Activated T-helper 2 cell treated with anti-CD3 and anti-CD28 coated beads, Interferon-gamma antibody, Interleukin-2, Interleukin-4, amounts not matched to agents 10 μg/mL and 5 μg/mL and 100 μg/mL, durations not matched to agents 14 hours and 24 hours and 36 hours (primary cell): ENCODE results near the gene NPIPA8. TPM values are rescaled to one million over a fixed set of nuclear protein-coding genes. Genes with fewer than 3 reads are reported as not detected.
"Not testable (repeated sequence)": the region's sequence is repeated elsewhere in the genome, so short reads cannot be mapped to it uniquely, and the experiment has no call there.

Experiments
- DNase-seq: peaks from one replicate; pipeline ENCODE4 v3.0.0; 2021; ENCODE audit warnings: low spot score
- H3K27ac Mint-ChIP-seq: one replicate; pipeline ENCODE4 v1.8.0; 2021; ENCODE audit warnings: mixed read lengths
- H3K27me3 Mint-ChIP-seq: one replicate; pipeline ENCODE4 v1.8.0; 2021; ENCODE audit warnings: low read depth, mixed read lengths
- H3K36me3 Mint-ChIP-seq: one replicate; pipeline ENCODE4 v1.8.0; 2021; ENCODE audit warnings: low read depth, mixed read lengths
- H3K4me1 Mint-ChIP-seq: one replicate; pipeline ENCODE4 v1.8.0; 2021; ENCODE audit warnings: low read depth, mixed read lengths
- H3K4me3 Mint-ChIP-seq: one replicate; pipeline ENCODE4 v1.8.0; 2021; ENCODE audit warnings: low read depth, mild to moderate bottlenecking, moderate library complexity, mixed read lengths
- H3K9me3 Mint-ChIP-seq: one replicate; pipeline ENCODE4 v1.8.0; 2021; ENCODE audit warnings: mixed read lengths
- intact Hi-C: fragments of 100-400 bp; cut with micrococcal nuclease; formaldehyde crosslinking; loops from one replicate; pipeline ENCODE4 v1.15.1; 2023
- total RNA-seq: library from RNA; stranded (reverse); gene quantifications from 2 replicates; pipeline ENCODE4 v1.2.3, GENCODE V29; 2022

NPIPA8 gene
- total RNA-seq, 1 donor from 2014 or later = 0.91 TPM

GRCh38 chr16:18306066-18306465, 30.5 kb downstream of the NPIPA8 start:
- DNase-seq, H3K27me3 Mint-ChIP-seq, H3K36me3 Mint-ChIP-seq, H3K9me3 Mint-ChIP-seq, H3K4me1 Mint-ChIP-seq, H3K4me3 Mint-ChIP-seq, H3K27ac Mint-ChIP-seq, intact Hi-C loops: not testable (repeated sequence)

DNA sequence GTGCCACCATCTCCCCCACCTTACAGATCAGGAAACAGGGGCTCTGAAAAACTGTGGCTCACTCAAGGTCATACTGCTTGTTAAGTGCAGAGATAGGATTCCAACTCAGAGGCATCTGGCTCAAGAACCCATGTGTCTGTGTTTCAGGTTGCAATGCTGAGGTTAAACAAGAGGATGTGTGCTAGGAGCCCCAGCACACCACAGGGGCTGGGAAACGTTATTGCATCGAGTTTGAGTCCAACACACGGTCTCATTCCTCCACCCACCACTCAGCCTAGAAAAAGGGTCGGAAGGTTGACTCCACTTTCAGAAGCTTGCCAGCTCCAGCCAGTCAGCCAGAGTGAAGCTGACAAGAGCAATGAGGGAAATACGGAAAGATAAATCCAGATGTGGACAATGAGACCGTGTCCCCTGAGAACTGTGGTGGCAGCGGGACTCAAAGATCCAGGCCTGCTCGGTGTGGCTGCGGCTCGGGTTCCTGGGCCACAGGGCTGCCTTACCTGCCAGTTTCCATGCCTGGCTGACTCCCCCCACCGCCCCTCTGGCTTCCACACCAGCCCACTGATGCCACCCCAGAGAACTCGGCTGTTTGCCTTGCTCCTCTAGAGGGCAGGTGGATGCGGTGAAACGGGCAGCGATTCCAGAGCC, 33.4 kb downstream of the NPIPA8 start:
- H3K4me3 Mint-ChIP-seq, H3K27me3 Mint-ChIP-seq, H3K36me3 Mint-ChIP-seq, DNase-seq, H3K9me3 Mint-ChIP-seq, intact Hi-C loops, H3K4me1 Mint-ChIP-seq, H3K27ac Mint-ChIP-seq: not testable (repeated sequence)

- H3K4me1 Mint-ChIP-seq, H3K27me3 Mint-ChIP-seq, DNase-seq, H3K36me3 Mint-ChIP-seq, intact Hi-C loops, H3K9me3 Mint-ChIP-seq, H3K4me3 Mint-ChIP-seq, H3K27ac Mint-ChIP-seq: not testable (repeated sequence)
Measured at GRCh38 chr16:18297714-18298113, 38.8 kb downstream of the NPIPA8 start.

GRCh38 chr16:18296931-18297330, 39.6 kb downstream of the NPIPA8 start:
- H3K27ac Mint-ChIP-seq, H3K36me3 Mint-ChIP-seq, H3K9me3 Mint-ChIP-seq, H3K27me3 Mint-ChIP-seq, DNase-seq, H3K4me3 Mint-ChIP-seq, intact Hi-C loops, H3K4me1 Mint-ChIP-seq: not testable (repeated sequence)

- H3K36me3 Mint-ChIP-seq, H3K27ac Mint-ChIP-seq, DNase-seq, H3K9me3 Mint-ChIP-seq, H3K27me3 Mint-ChIP-seq, H3K4me1 Mint-ChIP-seq, H3K4me3 Mint-ChIP-seq, intact Hi-C loops: not testable (repeated sequence)
Measured at GRCh38 chr16:18294371-18294770, 42.2 kb downstream of the NPIPA8 start.

DNA sequence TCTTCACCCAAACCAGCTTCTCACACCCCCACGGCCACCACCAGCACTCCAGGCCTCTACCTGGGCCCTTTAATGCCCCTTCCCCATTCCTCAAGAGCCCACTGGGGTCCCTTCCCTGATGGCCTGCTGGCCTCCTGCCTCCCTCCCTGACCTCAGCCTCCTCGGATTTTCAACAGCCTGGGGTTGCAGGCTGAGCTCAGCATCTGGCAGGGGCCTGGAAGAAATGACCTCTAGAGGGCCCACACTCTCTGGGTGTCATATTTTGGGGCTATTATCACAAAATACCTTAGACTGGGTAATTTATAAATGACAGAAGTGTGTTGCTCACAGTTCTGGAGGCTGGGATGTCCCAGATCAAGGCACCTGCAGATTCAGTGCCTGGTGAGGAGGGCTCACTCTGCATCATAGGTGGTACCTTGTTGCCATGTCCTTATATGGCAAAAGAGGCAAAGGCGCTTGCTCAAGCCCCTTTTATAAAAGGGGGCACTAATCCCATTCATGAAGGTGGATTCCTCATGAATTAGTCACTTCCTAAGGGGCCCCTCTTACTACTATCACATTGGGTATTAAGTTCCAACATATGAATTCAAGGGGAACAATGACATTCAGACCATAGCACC, 43.1 kb downstream of the NPIPA8 start:
- H3K27ac Mint-ChIP-seq, H3K9me3 Mint-ChIP-seq, DNase-seq, H3K27me3 Mint-ChIP-seq, intact Hi-C loops, H3K4me3 Mint-ChIP-seq, H3K4me1 Mint-ChIP-seq, H3K36me3 Mint-ChIP-seq: not testable (repeated sequence)

GRCh38 chr16:18290959-18291358, 45.6 kb downstream of the NPIPA8 start:
- H3K36me3 Mint-ChIP-seq, H3K9me3 Mint-ChIP-seq, DNase-seq, H3K4me3 Mint-ChIP-seq, H3K27me3 Mint-ChIP-seq, H3K27ac Mint-ChIP-seq, H3K4me1 Mint-ChIP-seq, intact Hi-C loops: not testable (repeated sequence)

GRCh38 chr16:18286342-18286741, 50.2 kb downstream of the NPIPA8 start:
- H3K4me1 Mint-ChIP-seq, H3K27ac Mint-ChIP-seq, H3K27me3 Mint-ChIP-seq, H3K36me3 Mint-ChIP-seq, DNase-seq, H3K9me3 Mint-ChIP-seq, H3K4me3 Mint-ChIP-seq, intact Hi-C loops: not testable (repeated sequence)

GRCh38 chr16:18280319-18280718, 56.2 kb downstream of the NPIPA8 start:
- H3K27ac Mint-ChIP-seq, H3K9me3 Mint-ChIP-seq, H3K27me3 Mint-ChIP-seq, intact Hi-C loops, DNase-seq, H3K4me3 Mint-ChIP-seq, H3K36me3 Mint-ChIP-seq, H3K4me1 Mint-ChIP-seq: not testable (repeated sequence)

DNA sequence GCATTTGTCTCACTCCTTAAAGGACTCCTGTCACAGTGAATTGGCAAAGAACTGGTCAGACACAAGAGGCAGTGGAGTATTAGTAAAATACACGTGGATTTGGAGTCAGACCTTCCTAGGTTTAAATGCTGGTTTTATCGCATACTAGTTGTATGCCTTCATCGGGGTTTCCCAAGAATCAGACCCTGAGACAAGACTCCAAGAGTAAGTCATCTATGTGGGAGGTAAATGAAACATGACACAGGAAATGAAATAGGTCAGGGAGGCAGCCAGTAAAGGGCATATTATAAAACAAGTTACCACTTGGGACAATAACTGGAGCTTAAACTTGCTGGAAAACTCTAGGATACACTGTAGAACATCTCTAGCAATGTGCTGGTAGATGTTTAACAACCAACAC, 59.8 kb downstream of the NPIPA8 start:
- DNase-seq, H3K27me3 Mint-ChIP-seq, H3K36me3 Mint-ChIP-seq, H3K27ac Mint-ChIP-seq, H3K4me3 Mint-ChIP-seq, H3K9me3 Mint-ChIP-seq, H3K4me1 Mint-ChIP-seq, intact Hi-C loops: not testable (repeated sequence)

GRCh38 chr16:18270171-18270570, 66.4 kb downstream of the NPIPA8 start:
- H3K9me3 Mint-ChIP-seq, H3K27me3 Mint-ChIP-seq, H3K4me1 Mint-ChIP-seq, DNase-seq, H3K4me3 Mint-ChIP-seq, H3K27ac Mint-ChIP-seq, intact Hi-C loops, H3K36me3 Mint-ChIP-seq: not testable (repeated sequence)
